ENCODE measurements around the gene PRX.
"Not testable (repeated sequence)": the region's sequence is repeated elsewhere in the genome, so short reads cannot be mapped to it uniquely, and the experiment has no call there.

Gene PRX

GRCh38 chr19:40414542-40415535 is 1.7 kb upstream of the PRX start:
- DNase-seq = no peak

DNA sequence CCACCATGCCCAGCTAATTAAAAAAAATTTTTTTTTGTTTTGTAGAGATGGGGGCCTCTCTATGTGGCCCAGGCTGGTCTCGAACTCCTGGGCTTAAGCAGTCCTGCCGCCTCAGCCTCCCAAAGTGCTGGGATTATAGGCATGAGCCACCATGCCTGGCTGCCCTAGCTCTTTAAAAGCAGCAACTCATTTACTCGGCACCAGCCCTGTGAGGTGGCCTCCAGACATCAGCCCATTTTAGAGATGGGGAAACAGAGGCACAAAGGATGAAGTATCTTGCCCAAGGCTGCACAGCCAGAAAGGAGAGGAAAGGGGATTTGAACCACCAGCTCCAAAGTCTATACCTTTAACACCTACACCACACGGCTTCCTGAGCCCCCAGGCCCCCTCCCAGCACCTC is 312 bp downstream of the PRX start:
- no peak for DNase-seq

GRCh38 chr19:40411958-40412499 is 1.1 kb downstream of the PRX start:
- no peak for DNase-seq

DNA sequence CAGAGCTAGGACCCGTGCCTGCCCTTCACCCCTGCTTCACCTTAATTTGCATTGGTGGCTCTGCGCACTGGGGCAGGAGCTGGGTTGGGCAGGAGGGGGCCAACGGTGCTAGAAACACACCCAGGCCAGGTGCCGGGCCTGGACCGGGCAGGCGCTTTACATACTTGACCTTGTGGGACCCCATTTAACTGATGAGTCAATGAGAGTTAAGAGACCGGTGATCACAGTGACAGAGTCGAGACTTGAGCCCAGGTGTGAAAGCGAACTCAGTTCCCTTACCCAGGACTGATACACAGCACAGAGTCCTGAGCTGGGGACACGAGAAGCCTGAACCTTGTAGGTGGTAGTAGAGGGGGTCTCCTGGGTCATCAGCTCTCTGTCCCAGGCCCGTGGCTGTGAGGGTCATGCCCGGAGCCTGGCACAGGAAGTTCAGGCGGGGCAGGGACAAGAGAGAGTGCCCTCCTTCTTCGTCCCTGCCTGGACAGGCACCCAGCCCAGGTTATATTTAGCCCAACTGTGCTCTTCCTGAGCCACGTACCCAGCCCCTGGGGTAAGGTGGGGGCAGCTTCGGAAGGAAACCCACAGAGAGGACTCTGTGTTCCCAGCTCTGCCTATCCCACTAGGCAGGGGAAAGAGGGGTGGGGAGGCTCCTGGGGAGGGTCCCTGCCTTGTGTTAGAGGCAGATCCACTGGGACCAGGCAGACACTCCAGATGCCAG is 1.9 kb downstream of the PRX start:
- no peak for DNase-seq

DNA sequence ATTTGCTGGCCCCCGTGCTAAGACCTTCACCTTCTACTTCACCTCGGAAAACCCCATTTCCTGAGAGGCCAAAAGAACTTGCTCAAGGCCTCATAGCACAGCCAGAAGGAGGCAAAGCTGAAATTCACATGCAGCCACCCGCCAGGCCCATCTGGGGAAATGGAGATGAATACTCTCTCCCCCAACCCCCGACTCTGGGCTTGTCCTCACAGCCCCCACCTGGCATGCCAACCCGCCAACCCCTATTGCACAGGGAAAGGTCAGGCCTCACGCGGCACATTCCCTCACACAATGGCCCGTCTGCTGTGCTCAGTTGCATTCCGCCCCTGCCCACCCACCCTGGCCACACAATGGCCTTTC is 3.2 kb downstream of the PRX start:
- no peak for DNase-seq

DNA sequence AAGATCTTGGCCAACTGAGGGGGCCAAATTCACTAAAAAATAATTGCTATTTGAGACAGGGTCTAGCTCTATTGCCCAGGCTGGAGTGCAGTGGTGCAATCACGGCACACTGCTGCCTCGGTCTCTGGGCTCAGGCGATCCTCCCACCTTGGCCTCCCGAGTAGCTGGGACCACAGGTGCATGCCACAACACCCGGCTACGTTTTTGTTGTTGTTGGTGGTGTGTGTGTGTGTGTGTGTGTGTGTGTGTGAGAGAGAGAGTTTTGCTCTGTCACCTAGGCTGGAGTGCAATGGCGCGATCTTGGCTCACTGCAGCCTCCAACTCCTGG is 4.6 kb downstream of the PRX start:
- not testable (repeated sequence) for DNase-seq

- no peak for DNase-seq
Measured at GRCh38 chr19:40407714-40408597, 5.2 kb downstream of the PRX start.

DNA sequence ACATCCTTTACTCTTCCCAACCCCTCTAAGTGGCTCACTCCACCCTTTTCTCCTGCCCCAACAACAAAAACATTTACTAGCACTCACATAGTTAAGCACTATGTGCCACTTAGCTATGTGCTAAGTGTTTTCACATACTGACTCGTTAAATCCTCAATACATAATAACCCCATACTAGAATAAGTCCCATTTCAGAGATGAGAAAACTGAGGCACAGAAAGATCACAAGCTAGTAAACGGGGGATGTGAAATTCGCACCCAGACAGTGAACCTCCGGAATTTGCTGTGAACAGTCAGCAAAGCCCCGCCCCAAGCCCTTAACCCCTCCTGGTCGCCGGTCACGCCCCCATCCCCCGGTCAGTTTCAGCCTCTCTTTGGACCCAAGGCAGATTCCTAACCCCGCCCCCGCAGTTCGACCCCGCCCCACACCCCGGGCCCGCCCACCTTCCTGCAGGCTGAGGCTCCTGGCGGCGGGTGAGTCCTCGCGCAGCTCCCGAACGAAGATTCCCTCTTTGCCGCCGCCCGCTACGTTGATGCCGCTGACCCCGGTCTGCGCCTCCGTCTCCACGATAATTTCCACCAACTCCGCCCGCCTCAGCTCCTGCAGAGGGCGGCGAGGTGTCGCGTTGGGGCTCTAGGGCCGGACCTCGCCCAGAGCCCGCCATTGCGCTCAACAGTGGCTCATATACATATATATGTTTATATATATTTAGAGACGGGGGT is 9.8 kb downstream of the PRX start:
- DNase-seq = peak; percentile 23 to 28

DNA sequence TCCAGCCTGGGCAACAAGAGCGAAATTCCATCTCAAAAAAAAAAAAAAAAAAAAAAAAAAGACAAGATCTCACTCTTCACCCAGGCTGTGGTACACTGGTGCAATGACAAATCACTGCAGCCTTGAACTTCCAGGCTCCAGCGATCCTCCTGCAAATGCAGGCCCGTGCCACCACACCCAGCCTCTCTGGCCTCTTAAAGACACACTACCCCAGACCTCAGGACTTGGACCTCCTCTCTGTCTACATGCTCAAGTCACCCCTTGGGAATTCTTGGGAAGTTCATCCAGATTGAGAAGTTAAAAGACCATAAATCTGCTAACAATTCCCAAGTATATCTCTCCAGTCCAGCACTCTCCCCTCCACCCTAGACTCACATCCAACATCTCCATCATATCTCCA is 12.6 kb downstream of the PRX start:
- no peak for DNase-seq

DNA sequence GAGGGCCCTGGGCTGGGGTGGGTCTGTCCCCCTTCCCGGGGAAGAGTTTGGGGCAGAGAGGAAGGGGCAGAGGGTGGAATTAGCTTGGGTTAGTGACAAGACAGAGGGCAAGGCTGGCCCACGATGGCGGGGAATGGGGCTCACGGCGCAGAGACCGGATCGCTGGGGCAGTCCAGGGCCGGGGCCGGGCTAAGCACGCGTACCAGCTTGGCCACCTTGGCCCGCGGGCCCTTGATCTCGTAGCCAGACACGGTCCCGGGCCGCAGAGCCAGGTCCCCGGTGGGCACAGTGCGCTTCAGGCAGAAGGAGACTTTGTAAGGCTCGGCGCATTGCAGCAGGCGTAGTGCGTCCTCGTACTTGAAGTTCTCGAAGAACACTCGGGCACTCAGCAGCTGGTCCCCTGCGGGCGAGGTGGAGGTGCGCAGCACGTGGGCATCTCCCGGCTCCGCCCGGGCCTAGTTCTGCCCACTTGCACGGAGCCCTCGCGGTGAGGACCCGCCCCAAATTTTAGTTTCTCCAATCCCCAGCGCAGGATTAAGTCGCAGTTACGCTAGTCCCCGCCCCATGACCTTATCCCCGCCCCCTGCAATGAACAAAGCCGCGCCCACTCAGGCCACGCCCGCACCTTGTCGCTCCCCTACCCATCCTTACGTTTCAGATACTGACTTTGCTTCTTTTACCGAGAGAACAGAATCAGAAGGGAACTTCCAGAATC is 14.6 kb downstream of the PRX start:
- DNase-seq = peak in 1 of 2 experiments; percentile 20

GRCh38 chr19:40397568-40397906 is 15.6 kb downstream of the PRX start:
- no peak for DNase-seq

DNA sequence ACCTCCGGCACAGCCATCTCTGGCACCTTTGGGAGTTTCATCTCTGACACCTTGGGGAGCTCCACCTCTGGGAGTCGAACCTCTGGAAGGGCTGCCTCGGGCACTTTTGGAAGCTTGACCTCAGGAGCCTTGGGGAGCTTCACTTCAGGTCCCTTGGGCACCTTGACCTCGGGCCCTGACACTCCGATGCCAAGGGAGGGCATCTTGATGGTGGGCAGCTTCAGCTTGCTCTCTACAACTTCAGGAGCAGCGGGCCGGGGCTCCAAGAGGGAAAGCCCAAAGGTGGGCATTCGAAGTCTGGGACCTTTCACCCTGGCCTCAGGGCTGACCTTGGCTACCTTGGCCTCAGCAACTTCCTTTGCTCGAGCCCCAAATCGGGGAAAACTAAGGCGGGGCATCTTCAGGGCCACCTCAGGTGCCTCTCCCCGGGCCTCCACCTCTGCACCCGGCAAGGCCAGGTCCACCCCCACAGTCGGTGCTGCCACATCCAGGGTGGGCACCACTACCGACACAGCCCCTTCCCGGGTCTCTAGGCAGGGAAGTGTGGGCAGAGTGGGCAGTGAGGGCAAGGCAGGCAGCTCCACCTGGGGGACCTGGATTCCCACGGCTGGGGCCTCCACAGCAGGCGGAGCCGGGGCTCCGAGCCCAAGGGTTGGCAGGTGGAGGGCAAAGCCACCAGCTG is 16.2 kb downstream of the PRX start:
- no peak for DNase-seq

GRCh38 chr19:40395956-40396355 is 17.2 kb downstream of the PRX start:
- DNase-seq = no peak

- DNase-seq = no peak
Measured at GRCh38 chr19:40394816-40395210, 18.4 kb downstream of the PRX start.

GRCh38 chr19:40393894-40394815 is 19.0 kb downstream of the PRX start:
- DNase-seq = no peak

DNA sequence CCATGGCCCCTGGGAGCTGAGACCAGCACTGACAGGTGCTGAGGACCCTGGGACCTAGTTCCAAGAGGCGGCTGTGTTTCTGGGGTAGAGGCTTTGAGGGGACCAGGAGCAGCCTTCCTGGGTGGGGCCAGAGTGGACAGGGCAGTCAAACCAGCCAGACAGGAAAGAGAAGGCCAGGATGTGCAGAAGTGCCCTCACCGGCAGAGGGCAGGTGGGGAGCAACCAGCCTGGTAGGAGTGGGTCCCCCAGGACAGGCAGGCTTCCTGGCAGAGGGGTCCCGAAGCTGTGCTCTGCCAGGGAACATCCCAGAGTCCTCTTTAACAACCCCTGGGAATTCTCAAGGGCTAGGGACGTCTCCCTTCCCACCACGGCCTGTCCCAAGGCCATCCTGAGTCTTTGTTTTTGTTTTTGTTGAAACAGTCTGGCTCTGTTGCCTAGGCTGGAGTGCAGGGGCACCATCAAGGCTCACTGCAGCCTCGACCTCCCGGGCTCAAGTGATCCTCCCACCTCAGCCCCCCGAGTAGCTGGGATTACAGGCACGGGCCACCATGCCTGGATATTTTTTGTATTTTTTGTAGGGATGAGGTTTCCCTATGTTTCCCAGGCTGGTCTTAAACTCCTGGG is 20.2 kb downstream of the PRX start:
- no peak for DNase-seq

DNA sequence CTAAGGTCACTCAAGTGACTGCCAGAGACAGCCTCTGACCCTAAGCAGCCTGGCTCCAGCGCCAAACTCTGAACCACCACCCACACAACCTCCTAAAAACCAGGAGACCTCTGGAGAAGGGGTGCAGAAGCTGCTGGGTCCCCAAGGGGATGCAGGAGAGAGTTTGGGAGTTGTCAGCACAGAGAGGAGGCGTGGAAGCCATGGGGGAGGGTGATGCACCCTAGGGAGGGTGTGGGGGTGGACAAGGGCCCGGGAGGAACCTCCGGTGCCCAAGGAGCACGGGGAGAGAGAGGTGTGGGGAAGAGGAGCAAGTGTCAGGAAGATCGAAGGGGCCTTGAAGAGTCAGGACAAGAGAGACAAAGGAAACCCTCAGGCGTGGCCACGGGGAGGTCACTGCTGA is 21.1 kb downstream of the PRX start:
- DNase-seq = no peak

DNA sequence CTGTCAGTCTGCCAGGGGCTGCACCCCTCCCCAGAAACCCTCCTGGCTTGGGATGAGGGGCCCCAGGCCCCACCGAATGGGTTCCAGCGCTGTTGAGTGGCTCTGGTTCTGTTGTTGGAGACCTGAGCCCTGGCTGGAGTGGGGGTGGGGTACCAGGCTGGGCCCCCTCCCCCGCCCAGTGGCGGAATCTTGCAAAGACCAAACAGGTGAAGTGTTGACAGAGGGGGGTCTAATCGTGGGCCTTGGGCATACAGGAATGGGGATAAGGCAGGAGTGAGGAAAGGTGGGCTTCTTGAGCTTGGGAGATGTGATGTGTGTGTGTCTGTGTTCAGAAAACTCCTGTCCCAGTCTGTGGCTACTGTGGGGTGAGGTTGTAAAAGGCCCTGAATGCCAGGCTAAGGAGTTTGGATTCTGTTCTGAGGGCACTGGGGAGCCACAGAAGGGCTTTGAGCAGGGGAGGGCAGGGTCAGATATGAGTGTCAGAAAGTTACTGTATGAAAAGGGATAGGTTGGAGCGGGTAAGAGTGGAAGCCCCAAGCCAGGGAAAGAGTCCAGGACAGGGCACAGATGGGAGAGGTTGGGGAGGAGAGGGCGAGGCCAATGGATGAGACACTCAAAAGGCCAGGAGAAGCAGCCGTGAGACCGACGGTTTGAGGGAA is 23.0 kb downstream of the PRX start, which contains the start of gene HIPK4:
TSS of gene HIPK4 (minus strand) at position 98 of the 659 bp plus-strand sequence. CDS start 279 bp downstream, outside the sequence.
- no peak for DNase-seq

All from NCI-H2081 (cell line).